GM12801 (cell line): ENCODE data around the gene STK32A.

Experiments
- CTCF ChIP-seq: IDR thresholded peaks from one replicate; pipeline ENCODE4 v1.5.1; 2011; ENCODE audit warnings: control low read depth; ENCODE audit not compliant: insufficient read length; ENCODE audit errors: extremely low read depth

The STK32A gene

GRCh38 chr5:147203213-147203612, 31.6 kb upstream of the STK32A start:
- no peak for TF ChIP-seq CTCF

- TF ChIP-seq CTCF: no peak
These were observed 30.2 kb upstream of the STK32A start for GRCh38 chr5:147204576-147204975.

GRCh38 chr5:147208134-147208533, 26.7 kb upstream of the STK32A start:
- no peak for TF ChIP-seq CTCF

GRCh38 chr5:147216552-147217154, 18.2 kb upstream of the STK32A start:
- TF ChIP-seq CTCF: no peak

GRCh38 chr5:147223343-147223742, 11.5 kb upstream of the STK32A start:
- no peak for TF ChIP-seq CTCF

GRCh38 chr5:147223948-147224791, 10.7 kb upstream of the STK32A start:
- TF ChIP-seq CTCF: no peak

GRCh38 chr5:147225938-147226337, 8.9 kb upstream of the STK32A start:
- no peak for TF ChIP-seq CTCF
